RWPE2 (cell line): ENCODE measurements around the gene EGFL7.

ENCODE experiments used
- ATAC-seq: fragments of 200-7000 bp; cut with Tn5 transposase; 3 replicates; pipeline ENCODE4 v1.9.1; 2021; ENCODE audit warnings: low read depth
- DNase-seq: peaks from one replicate; pipeline ENCODE4 v3.0.0-alpha.2; 2020; ENCODE audit warnings: low spot score
- H3K27ac ChIP-seq: fragments of 450-650 bp; 2 replicates; pipeline ENCODE4 v1.5.1; 2017; ENCODE audit warnings: mild to moderate bottlenecking; ENCODE audit not compliant: poor library complexity, severe bottlenecking
- H3K27me3 ChIP-seq: fragments of 250-450 bp; sonication (Bioruptor Pico); 2 replicates; pipeline ENCODE4 v1.5.1; 2021; ENCODE audit warnings: mild to moderate bottlenecking, moderate library complexity; ENCODE audit not compliant: insufficient read depth, poor library complexity, severe bottlenecking
- H3K36me3 ChIP-seq: fragments of 250-450 bp; sonication (Bioruptor Pico); 2 replicates; pipeline ENCODE4 v1.5.1; 2020; ENCODE audit warnings: low read depth, mild to moderate bottlenecking, moderate library complexity
- H3K4me1 ChIP-seq: fragments of 250-450 bp; sonication (Bioruptor Pico); 2 replicates; pipeline ENCODE4 v1.5.1; 2021; ENCODE audit warnings: mild to moderate bottlenecking, moderate library complexity; ENCODE audit not compliant: insufficient read depth, poor library complexity, severe bottlenecking
- H3K4me3 ChIP-seq: fragments of 250-450 bp; sonication (Bioruptor Pico); 2 replicates; pipeline ENCODE4 v1.5.1; 2021; ENCODE audit warnings: mild to moderate bottlenecking, moderate library complexity; ENCODE audit not compliant: severe bottlenecking
- H3K9me3 ChIP-seq: fragments of 250-450 bp; sonication (Bioruptor Pico); 2 replicates; pipeline ENCODE4 v1.5.1; 2021; ENCODE audit warnings: mild to moderate bottlenecking, moderate library complexity; ENCODE audit not compliant: severe bottlenecking
- TF ChIP-seq, protein P1 (sequence below): fragments of 450-650 bp; IDR thresholded peaks from one replicate; pipeline ENCODE4 v1.5.1; 2017; ENCODE audit warnings: mild to moderate bottlenecking, moderate library complexity; ENCODE audit not compliant: poor library complexity, severe bottlenecking

The EGFL7 gene

GRCh38 chr9:136693135-136693489, 30.4 kb downstream of the EGFL7 start:
- H3K9me3 ChIP-seq = no peaks in the 10 kb centered on the region
- H3K36me3 ChIP-seq = no peaks in the 10 kb centered on the region
- H3K4me3 ChIP-seq = no peak overlapping the region
- DNase-seq = no peak
- H3K27me3 ChIP-seq = no peaks in the 10 kb centered on the region
- peaks cover 14% of the 10 kb centered on the region for H3K4me1 ChIP-seq
- no peak overlapping the region for H3K27ac ChIP-seq
- no peak for ATAC-seq
- TF ChIP-seq, protein P1, sequence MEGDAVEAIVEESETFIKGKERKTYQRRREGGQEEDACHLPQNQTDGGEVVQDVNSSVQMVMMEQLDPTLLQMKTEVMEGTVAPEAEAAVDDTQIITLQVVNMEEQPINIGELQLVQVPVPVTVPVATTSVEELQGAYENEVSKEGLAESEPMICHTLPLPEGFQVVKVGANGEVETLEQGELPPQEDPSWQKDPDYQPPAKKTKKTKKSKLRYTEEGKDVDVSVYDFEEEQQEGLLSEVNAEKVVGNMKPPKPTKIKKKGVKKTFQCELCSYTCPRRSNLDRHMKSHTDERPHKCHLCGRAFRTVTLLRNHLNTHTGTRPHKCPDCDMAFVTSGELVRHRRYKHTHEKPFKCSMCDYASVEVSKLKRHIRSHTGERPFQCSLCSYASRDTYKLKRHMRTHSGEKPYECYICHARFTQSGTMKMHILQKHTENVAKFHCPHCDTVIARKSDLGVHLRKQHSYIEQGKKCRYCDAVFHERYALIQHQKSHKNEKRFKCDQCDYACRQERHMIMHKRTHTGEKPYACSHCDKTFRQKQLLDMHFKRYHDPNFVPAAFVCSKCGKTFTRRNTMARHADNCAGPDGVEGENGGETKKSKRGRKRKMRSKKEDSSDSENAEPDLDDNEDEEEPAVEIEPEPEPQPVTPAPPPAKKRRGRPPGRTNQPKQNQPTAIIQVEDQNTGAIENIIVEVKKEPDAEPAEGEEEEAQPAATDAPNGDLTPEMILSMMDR = no peak

GRCh38 chr9:136693490-136694162, 30.9 kb downstream of the EGFL7 start:
- Histone ChIP-seq H3K4me1 (peaks cover 14% of the 10 kb centered on the region), H3K9me3 (no peaks in the 10 kb centered on the region), H3K27me3 (no peaks in the 10 kb centered on the region), H3K4me3 (no peak overlapping the region), H3K36me3 (no peaks in the 10 kb centered on the region), H3K27ac (no peak overlapping the region)
- TF ChIP-seq, protein P1 = no peak
- ATAC-seq = peak; percentile 92
- peak; percentile 92 for DNase-seq

DNA sequence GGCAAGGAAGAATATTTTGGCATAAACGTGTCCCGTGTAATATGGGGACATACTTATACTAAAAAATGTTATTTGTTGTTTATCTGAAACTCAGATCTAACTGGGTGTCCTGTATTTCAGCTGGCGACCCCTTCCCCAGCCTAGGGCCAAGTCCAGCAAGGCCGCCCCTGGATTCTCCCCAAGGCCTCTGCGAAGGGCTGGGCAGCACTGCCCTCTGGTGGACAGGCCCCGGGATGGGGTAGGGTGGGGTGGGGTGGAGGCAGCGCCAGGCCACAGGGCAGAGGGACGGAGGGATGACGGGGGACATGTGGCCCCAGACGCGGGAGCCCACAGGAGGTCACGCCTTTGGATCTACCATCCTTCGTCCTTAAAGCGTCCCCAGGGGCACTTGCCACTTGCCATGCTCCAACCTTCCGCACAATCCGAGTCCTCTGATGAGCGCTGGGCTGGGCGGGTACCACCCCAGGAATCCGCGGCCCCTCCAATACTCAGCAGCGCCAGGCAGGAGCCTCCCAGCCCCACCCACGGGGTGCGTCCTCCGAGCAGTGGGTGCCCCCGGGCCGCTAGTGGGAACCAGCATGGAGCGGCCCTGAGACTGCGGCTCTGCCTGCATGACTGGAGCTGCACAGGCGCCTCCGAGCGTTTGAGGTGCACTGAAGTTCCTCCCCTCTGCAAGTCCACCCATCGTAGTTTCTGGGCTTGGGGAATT, 31.6 kb downstream of the EGFL7 start:
- DNase-seq (no peak), ATAC-seq (peak; percentile 44)
- H3K27me3 ChIP-seq = no peaks in the 10 kb centered on the region
- no peak overlapping the region for H3K4me3 ChIP-seq
- peaks cover 14% of the 10 kb centered on the region for H3K4me1 ChIP-seq
- TF ChIP-seq, protein P1 = peak; percentile 68
- H3K27ac ChIP-seq = no peak overlapping the region
- no peaks in the 10 kb centered on the region for H3K36me3 ChIP-seq
- no peaks in the 10 kb centered on the region for H3K9me3 ChIP-seq

- H3K27ac ChIP-seq = no peak overlapping the region
- H3K4me3 ChIP-seq = no peak overlapping the region
- ATAC-seq (no peak), DNase-seq (no peak)
- TF ChIP-seq, protein P1 = no peak
- H3K36me3 ChIP-seq = no peaks in the 10 kb centered on the region
- no peaks in the 10 kb centered on the region for H3K9me3 ChIP-seq
- peaks cover 14% of the 10 kb centered on the region for H3K4me1 ChIP-seq
- no peaks in the 10 kb centered on the region for H3K27me3 ChIP-seq
Observed at GRCh38 chr9:136694872-136695247, 32.1 kb downstream of the EGFL7 start.

- peak; percentile 34; the same call in 2 of the 3 replicates for ATAC-seq
- no peak overlapping the region for H3K27ac ChIP-seq
- DNase-seq = no peak
- peaks cover 14% of the 10 kb centered on the region for H3K4me1 ChIP-seq
- H3K4me3 ChIP-seq = no peak overlapping the region
- no peaks in the 10 kb centered on the region for H3K27me3 ChIP-seq
- TF ChIP-seq, protein P1 = no peak
- H3K9me3 ChIP-seq = no peaks in the 10 kb centered on the region
- no peaks in the 10 kb centered on the region for H3K36me3 ChIP-seq
Observed at GRCh38 chr9:136695435-136695895, 32.7 kb downstream of the EGFL7 start.
